Mucosa of gallbladder (tissue), 1 donor: ENCODE data around the gene GNAT2. TPM values are rescaled to one million over a fixed set of nuclear protein-coding genes. Genes with fewer than 3 reads are reported as not detected.
"Not testable (repeated sequence)": the region's sequence is repeated elsewhere in the genome, so short reads cannot be mapped to it uniquely, and the experiment has no call there.

Source experiments
- DNase-seq: peaks from one replicate; pipeline ENCODE4 v3.0.0-alpha.2; 2020; ENCODE audit warnings: low spot score
- total RNA-seq: library from RNA; stranded (reverse); gene quantifications from one replicate; pipeline ENCODE4 v1.2.1, GENCODE V29; 2021
- donor health status: DM: no; HTN: no; CAD: no.

GNAT2 gene
- total RNA-seq, result not detected

DNA sequence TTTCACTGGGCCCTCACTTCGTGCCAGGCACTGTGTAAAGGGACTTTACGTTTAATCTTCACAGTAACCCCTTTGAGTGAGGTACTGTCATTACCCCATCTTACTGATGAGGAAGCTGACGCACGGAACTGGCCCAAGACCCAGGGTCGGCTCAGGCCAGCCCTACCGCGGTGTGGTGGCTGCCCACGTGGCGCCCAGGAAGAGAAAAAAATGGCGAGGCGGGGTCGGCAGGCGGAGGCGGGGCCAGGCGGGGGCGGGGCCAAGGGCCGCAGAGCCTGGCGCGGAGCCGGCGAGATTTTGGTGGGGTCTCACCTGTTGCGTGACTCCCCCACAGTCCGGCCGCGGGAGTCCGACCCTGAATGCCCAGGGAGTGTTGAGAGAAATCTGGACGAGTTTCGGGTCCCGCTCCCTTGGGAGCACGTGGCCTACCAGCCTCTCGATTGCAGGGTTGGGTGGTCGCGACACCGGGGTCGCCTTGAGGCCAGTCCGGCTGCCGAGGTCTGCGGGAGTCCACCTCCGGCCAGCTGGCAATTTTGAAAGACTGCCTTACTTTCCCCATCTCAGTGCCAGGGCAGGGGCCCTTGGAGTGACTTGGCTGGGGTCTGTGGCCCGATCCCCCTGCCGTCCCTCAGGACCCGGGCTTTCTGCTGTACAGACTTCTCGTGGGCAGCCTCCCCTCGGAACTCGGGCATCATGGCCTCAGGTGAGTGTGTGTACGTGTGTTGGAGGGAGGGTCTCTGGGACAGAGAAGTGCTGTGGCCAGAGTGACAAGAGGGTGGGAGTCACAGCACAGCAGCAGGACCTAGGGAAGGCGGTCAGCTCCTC is at the start of gene GNAT2, which contains the start of gene AMPD2:
TSS of gene GNAT2 (minus strand) at position 41 of the 825 bp plus-strand sequence. CDS start 6,746 bp downstream, outside the sequence.
TSS of gene AMPD2 (plus strand) at position 262 of the 825 bp plus-strand sequence. CDS start 1,339 bp downstream, outside the sequence.
- DNase-seq, result peak; percentile 79

DNA sequence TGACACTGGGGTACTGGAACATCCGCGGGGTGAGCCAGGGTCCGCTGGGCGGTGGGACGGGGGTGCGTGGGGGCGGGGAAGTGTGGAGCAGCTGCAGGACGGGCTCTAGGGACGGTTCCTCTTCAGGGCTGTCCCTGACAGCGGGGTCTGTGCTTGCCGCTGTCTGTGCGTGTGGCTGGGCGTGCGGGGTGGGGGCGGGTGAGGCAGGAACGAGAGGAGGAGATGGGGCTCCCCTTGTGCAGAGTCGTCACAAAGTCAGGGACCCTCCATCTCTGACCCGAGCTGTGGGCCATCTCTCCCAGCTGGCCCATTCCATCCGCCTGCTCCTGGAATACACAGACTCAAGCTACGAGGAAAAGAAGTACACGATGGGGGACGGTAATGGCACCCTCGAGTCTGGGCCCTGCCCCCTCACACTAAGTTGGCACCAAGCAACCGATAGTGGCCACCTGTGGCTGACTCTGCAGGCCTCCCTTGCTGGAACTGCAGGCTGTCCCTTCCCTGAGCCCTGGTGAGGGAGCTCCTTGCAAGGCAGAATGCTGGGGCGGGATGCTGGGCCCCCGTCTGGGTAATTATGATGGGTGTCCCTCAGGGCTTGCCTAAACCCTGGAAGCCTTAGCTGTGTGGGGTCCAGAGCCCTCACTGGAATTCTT is 48.8 kb upstream of the GNAT2 start:
- no peak for DNase-seq

- DNase-seq, result peak; percentile 87
Measured at GRCh38 chr1:109667452-109668122, 48.2 kb upstream of the GNAT2 start, which contains the start of gene GSTM2. Gene GSTM2, plus strand, starts transcription at chr1:109668057. Its CDS starts 59 bp downstream, at chr1:109668116.

DNA sequence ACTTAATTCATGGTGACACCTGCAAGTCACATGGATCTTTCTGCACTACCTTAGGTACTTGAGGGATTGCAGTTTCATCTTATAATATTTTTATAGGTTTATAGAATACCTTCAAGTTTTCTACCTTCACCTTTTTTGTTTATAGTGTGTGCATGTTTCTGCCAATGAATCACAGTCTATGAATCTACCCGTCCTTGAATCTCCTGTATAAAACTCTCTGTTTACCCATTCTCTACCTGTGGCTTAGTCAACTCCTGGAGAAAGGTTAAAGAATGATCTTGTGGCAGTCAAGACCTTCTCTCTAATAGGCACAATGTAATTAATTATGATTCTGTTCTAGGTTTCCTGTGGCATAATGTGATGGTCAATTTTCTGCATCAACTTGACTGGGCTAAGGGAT is 45.3 kb upstream of the GNAT2 start:
- DNase-seq, result no peak

GRCh38 chr1:109661391-109661790 is 42.0 kb upstream of the GNAT2 start:
- DNase-seq, result no peak

GRCh38 chr1:109660691-109661026 is 41.2 kb upstream of the GNAT2 start:
- DNase-seq, result not testable (repeated sequence)

DNA sequence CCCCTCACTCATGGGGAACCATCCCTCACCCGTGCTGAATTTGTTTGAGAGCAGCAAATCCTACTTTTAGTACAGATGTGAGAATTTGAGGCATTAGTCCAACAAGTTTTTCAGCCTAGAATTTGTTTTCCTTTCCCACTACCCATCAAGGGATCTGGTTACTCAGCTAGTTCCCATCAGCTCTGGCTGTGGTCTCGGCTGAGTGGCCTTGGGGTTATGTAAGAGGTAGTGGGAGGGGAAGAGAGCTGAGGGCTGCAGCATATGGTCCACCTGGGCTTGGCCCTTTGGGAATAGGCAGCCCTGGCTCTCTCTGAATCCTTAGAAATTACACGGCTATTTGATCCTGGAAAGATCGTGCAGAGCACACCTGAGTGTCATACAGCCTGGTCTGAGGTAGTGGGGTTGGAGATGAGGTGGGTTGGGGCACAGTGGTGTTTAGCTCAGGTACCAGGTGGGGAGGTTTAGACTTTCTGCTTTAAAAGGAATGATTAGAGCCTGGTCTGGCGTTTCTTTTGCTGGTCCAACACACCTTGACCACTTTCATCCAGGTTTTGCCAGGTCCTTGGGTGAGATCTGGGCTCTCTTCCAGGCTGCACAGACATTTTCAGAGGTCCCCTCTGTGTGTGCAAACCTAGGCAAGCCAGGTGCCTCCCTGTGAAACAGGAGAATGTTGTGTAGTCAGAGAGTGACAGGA is 40.7 kb upstream of the GNAT2 start:
- no peak for DNase-seq

DNA sequence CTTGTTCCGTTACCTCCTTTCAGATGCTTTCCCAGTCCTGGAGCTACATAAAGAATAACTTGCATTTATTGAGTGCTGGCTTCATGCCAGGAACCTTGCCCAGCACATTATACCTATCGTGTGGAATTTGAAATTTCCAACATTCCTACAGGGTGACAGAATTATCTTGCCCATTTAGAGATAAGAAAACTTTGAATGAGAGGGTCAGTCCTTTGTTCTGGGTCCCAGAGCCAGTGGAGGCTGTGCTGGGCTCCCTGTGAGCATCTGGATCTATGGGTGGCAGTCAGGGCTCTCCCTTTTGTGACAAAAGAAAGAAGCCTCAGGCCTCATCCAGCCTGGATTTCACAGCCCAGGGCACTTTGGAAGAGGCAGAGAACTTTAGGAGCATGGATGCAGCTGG is 39.7 kb upstream of the GNAT2 start:
- no peak for DNase-seq

- DNase-seq, result no peak
Measured at GRCh38 chr1:109658533-109659042, 39.2 kb upstream of the GNAT2 start.

DNA sequence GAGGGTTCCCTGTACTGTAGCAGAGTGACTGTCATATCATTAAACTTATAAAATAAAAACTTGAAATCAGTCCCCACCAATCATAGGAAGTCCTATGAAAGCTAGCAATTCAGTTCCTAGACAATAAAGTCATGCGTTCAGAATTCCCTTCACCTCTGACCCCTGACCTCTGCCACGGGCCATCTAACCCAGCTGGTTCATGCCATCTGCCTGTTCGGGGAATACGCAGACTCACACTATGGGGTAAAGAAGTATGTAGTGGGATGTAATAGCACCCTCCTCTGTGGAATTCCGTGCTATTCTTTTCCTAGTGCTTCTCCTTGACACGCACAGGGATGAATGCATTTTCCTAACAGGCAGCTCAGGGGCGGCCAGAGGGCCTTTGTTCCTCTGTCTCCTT is 38.6 kb upstream of the GNAT2 start:
- DNase-seq, result no peak

- no peak for DNase-seq
Measured at GRCh38 chr1:109657395-109657794, 38.0 kb upstream of the GNAT2 start.

DNA sequence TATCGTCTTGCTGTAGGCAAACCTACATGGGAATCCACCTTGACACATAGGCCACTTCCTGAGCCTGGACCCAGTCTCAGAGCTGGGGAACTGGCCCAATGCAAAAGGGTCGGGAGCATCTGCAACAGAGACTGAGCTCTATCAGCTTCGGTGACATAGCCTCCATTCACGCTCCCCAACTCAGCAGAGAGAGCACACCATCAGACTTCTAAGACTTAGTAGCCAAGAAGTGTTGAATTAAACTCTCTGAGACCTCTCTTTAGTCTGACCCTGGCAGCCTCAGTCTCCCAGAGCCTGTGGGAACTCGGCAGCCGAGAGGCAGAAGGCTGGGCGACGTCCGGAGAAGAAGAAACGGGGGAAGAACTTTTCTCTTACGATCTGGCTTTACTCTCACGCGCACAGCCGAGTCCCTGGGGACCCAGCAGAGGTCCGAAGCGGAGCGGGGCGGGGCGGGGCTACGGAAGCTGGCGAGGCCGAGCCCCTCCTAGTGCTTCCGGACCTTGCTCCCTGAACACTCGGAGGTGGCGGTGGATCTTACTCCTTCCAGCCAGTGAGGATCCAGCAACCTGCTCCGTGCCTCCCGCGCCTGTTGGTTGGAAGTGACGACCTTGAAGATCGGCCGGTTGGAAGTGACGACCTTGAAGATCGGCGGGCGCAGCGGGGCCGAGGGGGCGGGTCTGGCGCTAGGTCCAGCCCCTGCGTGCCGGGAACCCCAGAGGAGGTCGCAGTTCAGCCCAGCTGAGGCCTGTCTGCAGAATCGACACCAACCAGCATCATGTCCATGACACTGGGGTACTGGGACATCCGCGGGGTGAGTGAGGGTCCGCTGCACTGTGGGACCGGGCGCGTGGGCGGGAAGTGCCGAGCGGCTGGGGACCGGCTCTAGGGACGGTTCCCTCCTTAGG is 36.5 kb upstream of the GNAT2 start, which contains the start of gene GSTM4:
TSS of gene GSTM4 (plus strand) at position 485 of the 905 bp plus-strand sequence. CDS start at position 776, 291 bp downstream.
- peak; percentile 87 for DNase-seq

GRCh38 chr1:109654519-109654918 is 35.1 kb upstream of the GNAT2 start:
- DNase-seq, result no peak

DNA sequence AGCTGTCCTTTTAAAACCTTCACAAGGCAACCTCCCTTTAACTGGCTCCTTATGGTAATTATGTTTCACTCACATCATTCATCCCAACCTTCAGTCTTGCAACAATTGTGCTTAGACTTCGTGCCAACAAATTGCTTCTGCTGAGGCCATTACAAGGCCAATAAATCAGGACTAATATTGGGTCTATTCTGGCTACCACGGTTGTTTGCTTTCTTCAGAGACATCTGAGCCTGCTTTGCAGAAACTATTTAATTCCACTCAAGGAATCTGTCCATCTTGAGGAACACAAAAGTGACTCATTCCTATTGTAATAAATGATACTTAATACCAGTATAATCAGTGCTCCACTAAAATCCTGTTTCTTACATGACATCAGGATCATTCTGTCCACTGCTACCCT is 33.9 kb upstream of the GNAT2 start:
- no peak for DNase-seq

- DNase-seq, result no peak
Measured at GRCh38 chr1:109652402-109652801, 33.0 kb upstream of the GNAT2 start.

DNA sequence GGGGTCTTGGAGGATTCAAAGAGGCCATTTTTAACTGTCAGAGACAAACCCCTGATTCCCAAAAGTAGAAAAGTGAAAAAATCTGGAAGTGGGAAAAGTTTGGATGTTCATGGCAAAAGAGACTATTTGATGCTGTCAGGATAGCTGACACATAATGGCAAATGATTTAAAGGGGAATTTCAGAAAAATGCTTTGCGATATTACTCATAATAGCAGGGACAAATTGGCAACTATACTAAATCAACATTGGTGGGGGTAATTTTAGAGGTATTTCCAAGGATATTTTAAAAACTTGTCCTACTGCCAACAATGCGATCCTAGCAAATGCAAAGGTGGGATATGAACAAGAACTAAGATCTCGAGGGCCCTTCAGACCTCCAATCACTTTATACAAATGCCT is 31.2 kb upstream of the GNAT2 start:
- no peak for DNase-seq

DNA sequence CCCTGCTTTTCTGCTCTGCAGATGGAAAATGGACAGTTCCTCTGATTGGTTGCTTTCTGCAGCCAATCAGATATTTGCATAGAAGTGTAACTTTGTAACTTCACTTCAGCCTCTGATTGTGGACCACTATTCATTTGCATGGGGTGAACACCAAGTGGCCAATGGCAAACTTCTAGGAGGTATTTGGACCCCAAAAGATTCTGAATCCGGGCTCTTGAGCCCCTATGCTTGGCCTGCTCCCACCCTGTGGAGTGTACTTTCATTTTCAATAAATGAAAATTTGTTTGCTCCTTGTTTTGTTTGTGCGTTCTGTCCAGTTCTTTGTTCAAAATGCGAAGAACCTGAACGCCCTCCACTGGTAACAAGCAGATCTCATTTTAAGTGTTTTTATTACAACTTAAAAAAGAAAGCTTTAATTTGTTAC is 30.1 kb upstream of the GNAT2 start:
- DNase-seq, result no peak

DNA sequence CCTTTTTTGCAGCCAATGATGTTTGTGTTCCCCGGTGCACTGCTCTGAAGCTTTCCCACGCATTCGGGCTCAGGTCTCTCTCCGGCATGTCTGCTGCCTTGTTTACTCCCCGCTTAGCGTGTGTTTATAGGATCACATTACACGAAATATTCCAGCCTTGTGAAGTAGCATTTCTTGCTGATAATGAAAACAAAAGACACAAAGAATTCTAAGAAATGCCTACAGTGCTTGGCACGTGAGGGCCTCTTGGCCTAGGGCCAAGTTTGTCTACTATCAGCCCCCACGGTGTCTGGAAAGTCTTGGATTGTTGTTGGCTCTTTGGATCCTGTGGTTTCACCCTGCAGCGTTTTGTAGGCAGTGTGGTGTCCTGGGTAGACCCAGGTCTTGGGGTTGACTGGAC is 25.3 kb upstream of the GNAT2 start:
- DNase-seq, result no peak

DNA sequence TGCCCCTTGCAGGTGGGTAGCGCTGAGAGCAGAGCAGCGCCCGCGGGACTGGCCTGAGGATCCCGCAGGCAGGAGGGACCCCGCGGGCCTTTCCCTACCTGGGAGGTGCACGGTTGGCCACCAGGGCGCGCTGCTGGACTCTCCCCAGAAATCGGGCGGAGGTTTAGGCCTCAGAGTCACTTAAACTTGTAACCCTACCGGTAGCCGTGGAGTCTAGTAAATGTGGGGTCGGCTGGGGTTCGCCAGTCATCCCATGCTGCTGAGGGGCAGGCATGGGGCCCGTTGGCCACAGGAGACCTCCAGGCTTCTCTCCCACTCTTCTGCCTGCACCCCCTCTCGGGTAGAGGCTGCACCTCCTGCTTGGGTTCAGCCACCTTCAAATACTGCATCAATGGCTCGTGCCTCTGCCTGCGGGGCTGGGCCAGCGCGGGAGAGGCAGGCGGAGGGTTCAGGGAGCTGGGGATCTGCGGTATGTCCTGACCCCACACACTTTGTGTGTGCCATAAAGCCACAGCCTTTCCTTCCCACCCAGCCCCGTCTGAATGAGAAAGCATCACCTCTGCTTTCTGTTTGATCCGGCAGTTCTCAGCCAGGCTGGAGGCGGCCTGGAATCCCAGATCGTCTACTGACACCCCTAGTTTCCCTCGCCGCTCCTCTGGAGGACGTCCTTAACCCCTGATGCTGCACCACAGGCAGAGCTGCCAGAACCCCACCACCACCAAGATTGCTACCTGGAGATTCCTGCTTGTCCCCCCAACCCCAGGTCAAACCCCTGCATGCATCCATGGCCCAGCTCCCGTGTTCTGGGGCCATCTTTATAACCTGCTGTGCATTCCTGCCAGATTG is 24.2 kb upstream of the GNAT2 start:
- DNase-seq, result peak; percentile 82

GRCh38 chr1:109642626-109643025 is 23.2 kb upstream of the GNAT2 start:
- DNase-seq, result no peak
